H1 (cell line): ENCODE data around the gene MDFI.

Source experiments
- CBX8 ChIP-seq: fragments of 300-800, 300-1000 bp; sonication (generic); IDR thresholded peaks from 2 replicates; pipeline ENCODE4 v1.7.1; 2016; ENCODE audit warnings: low read depth, low read length, borderline replicate concordance
- SIX5 ChIP-seq: IDR thresholded peaks from 2 replicates; pipeline ENCODE4 v1.6.1; 2011; ENCODE audit warnings: mild to moderate bottlenecking, low read depth, low read length
- TF ChIP-seq, protein P1 (sequence below), 3 experiments: IDR thresholded peaks; 1 replicate in 2 of 3; 2 replicates in 1 of 3; pipeline versions ENCODE4 v1.5.1 to v1.6.1; 2011; ENCODE audit warnings: low read length in 3 of 3, mild to moderate bottlenecking in 3 of 3, inconsistent platforms in 2 of 3, low read depth in 1 of 3, moderate library complexity in 1 of 3; ENCODE audit not compliant: insufficient read depth in 1 of 3; ENCODE audit errors: control extremely low read depth in 1 of 3

GRCh38 chr6:41624621-41625380 lies 13.5 kb upstream of the MDFI start:
- TF ChIP-seq SIX5 (no peak), CBX8 (no peak)
- TF ChIP-seq, protein P1, sequence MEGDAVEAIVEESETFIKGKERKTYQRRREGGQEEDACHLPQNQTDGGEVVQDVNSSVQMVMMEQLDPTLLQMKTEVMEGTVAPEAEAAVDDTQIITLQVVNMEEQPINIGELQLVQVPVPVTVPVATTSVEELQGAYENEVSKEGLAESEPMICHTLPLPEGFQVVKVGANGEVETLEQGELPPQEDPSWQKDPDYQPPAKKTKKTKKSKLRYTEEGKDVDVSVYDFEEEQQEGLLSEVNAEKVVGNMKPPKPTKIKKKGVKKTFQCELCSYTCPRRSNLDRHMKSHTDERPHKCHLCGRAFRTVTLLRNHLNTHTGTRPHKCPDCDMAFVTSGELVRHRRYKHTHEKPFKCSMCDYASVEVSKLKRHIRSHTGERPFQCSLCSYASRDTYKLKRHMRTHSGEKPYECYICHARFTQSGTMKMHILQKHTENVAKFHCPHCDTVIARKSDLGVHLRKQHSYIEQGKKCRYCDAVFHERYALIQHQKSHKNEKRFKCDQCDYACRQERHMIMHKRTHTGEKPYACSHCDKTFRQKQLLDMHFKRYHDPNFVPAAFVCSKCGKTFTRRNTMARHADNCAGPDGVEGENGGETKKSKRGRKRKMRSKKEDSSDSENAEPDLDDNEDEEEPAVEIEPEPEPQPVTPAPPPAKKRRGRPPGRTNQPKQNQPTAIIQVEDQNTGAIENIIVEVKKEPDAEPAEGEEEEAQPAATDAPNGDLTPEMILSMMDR (IDR thresholded peaks at IDR 0.05; ENCODE audit: control extremely low read depth in 1 of 3, insufficient read depth in 1 of 3, low read depth in 1 of 3, low read length in 3 of 3) = no peak
